GM13977 (cell line): Measurements from ENCODE around the gene IL32.

Experiments used
- DNase-seq: peaks from one replicate; pipeline ENCODE4 v3.0.0; 2012; ENCODE audit warnings: low spot score
- CTCF ChIP-seq: IDR thresholded peaks from 2 replicates; pipeline ENCODE4 v1.5.1; 2012; ENCODE audit warnings: mild to moderate bottlenecking, control low read depth; ENCODE audit not compliant: insufficient read depth; ENCODE audit errors: extremely low read depth, missing control alignments
- in situ Hi-C: fragments of 300-500 bp; cut with MboI; formaldehyde crosslinking; loops from one replicate; pipeline ENCODE4 v1.12.0; 2022; ENCODE audit warnings: low sequenced_read_pairs, low pct_unique_long_range_greater_than_20kb, mixed read lengths, inconsistent platforms; ENCODE audit not compliant: unreplicated experiment

The IL32 gene

GRCh38 chr16:3025032-3026002, 40.1 kb upstream of the IL32 start:
- no peak for TF ChIP-seq CTCF
- no peak for DNase-seq
- in situ Hi-C loops = no loop called here

DNA sequence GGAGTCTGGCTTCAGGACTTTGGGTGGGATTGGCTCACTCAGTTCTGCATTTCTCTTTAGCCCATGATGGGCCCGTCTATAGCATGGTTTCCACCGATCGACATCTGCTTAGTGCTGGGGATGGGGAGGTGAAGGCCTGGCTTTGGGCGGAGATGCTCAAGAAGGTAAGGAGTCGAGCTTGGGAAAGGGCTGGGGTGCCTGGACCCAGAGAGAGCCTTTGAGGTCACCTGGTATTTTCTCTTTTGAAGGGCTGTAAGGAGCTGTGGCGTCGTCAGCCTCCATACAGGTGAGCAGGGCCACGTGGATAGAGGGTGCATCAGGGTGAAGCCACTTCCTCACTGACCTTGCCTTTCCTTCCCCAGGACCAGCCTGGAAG, 39.4 kb upstream of the IL32 start:
- TF ChIP-seq CTCF = no peak
- in situ Hi-C loops = no loop called here
- no peak for DNase-seq

GRCh38 chr16:3026609-3027488, 38.6 kb upstream of the IL32 start:
- no peak for DNase-seq
- in situ Hi-C loops = no loop called here
- TF ChIP-seq CTCF = no peak

DNA sequence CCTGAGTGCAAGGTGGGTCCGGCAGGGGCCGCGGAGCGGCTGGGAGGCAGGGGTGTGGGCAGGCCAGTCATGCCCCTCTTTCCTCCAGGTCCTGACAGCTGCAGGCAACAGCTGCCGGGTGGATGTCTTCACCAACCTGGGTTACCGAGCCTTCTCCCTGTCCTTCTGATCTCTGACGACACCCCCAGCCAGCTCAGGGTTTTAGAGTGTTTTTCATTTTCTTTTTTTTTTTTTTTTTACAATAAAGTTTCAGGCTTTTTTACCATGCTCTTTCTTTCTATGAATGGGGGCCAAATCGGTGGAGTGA, 38.0 kb upstream of the IL32 start:
- TF ChIP-seq CTCF = no peak

GRCh38 chr16:3027983-3028715, 37.3 kb upstream of the IL32 start:
- in situ Hi-C loops = no loop called here
- TF ChIP-seq CTCF = peak; percentile 94
- peak; percentile 97 for DNase-seq

More for the DNA sequence above, 38.0 kb upstream of the IL32 start:
- in situ Hi-C loops = no loop called here
- no peak for DNase-seq

- no peak for DNase-seq
- in situ Hi-C loops = no loop called here
- TF ChIP-seq CTCF = no peak
These were observed 36.6 kb upstream of the IL32 start for GRCh38 chr16:3028716-3029319.
